SH-SY5Y (cell line): Measurements from ENCODE around the gene IL1R1.

ENCODE experiments used
- GATA2 ChIP-seq: IDR thresholded peaks from 2 replicates; pipeline ENCODE4 v1.6.1; 2011; ENCODE audit warnings: mild to moderate bottlenecking, low read depth, low read length
- GATA3 ChIP-seq: IDR thresholded peaks from 2 replicates; pipeline ENCODE4 v1.6.1; 2011; ENCODE audit warnings: low read depth, mild to moderate bottlenecking, low read length, moderate library complexity

- TF ChIP-seq GATA2, result no peak
- no peak for TF ChIP-seq GATA3
These were observed 25.7 kb downstream of the IL1R1 start for GRCh38 chr2:102168026-102168771.
